ENCODE data around the gene DNAJC5G. TPM values are rescaled to one million over a fixed set of nuclear protein-coding genes. Genes with fewer than 3 reads are reported as not detected.
"Not testable (repeated sequence)": the region's sequence is repeated elsewhere in the genome, so short reads cannot be mapped to it uniquely, and the experiment has no call there.

Gene DNAJC5G
- total and polyA plus RNA-seq, 4 donors, result 0.22 to 1.7 (median 0.49) TPM

GRCh38 chr2:27290549-27290948 lies 15.3 kb downstream of the DNAJC5G start:
- DNase-seq (ENCODE audit: low read depth in 4 of 6, low spot score in 6 of 6), result no peak
- 90% methylated on average over 2 of the region's 5 CpGs for WGBS (ENCODE audit: insufficient coverage)
- no peaks in the 10 kb centered on the region for H3K9me3 ChIP-seq (ENCODE audit: control insufficient read depth, insufficient read depth, low read length)
- H3K27ac ChIP-seq (ENCODE audit: low read depth, low read length), result no peak overlapping the region
- H3K27me3 ChIP-seq (ENCODE audit: control insufficient read depth, insufficient read depth, low read length), result peaks cover 11% of the 10 kb centered on the region
- no peaks in the 10 kb centered on the region for H3K4me1 ChIP-seq (ENCODE audit: control insufficient read depth, insufficient read depth, low read length)
- no peak overlapping the region for H3K4me3 ChIP-seq (ENCODE audit: low read depth, low read length)
- no peaks in the 10 kb centered on the region for H3K36me3 ChIP-seq (ENCODE audit: control insufficient read depth, insufficient read depth, low read length)

GRCh38 chr2:27291865-27292264 lies 16.6 kb downstream of the DNAJC5G start:
- Histone ChIP-seq H3K4me3 (ENCODE audit: low read depth, low read length) (no peak overlapping the region), H3K4me1 (ENCODE audit: control insufficient read depth, insufficient read depth, low read length) (no peaks in the 10 kb centered on the region), H3K9me3 (ENCODE audit: control insufficient read depth, insufficient read depth, low read length) (no peaks in the 10 kb centered on the region), H3K27ac (ENCODE audit: low read depth, low read length) (no peak overlapping the region), H3K36me3 (ENCODE audit: control insufficient read depth, insufficient read depth, low read length) (no peaks in the 10 kb centered on the region), H3K27me3 (ENCODE audit: control insufficient read depth, insufficient read depth, low read length) (peaks cover 12% of the 10 kb centered on the region)
- WGBS (ENCODE audit: insufficient coverage), result 18% methylated on average over 5 of the region's 6 CpGs
- DNase-seq (ENCODE audit: low read depth in 4 of 6, low spot score in 6 of 6), result no peak

- Histone ChIP-seq H3K4me3 (ENCODE audit: low read depth, low read length) (no peak overlapping the region), H3K27ac (ENCODE audit: low read depth, low read length) (no peak overlapping the region), H3K27me3 (ENCODE audit: control insufficient read depth, insufficient read depth, low read length) (peaks cover 12% of the 10 kb centered on the region), H3K9me3 (ENCODE audit: control insufficient read depth, insufficient read depth, low read length) (no peaks in the 10 kb centered on the region), H3K36me3 (ENCODE audit: control insufficient read depth, insufficient read depth, low read length) (no peaks in the 10 kb centered on the region), H3K4me1 (ENCODE audit: control insufficient read depth, insufficient read depth, low read length) (no peaks in the 10 kb centered on the region)
- no peak for DNase-seq (ENCODE audit: low read depth in 4 of 6, low spot score in 6 of 6)
- WGBS (ENCODE audit: insufficient coverage), result 93% methylated on average over 7 of the region's 8 CpGs
Measured at GRCh38 chr2:27294928-27295327, 19.7 kb downstream of the DNAJC5G start.

GRCh38 chr2:27296481-27296880 lies 21.2 kb downstream of the DNAJC5G start:
- no peak overlapping the region for H3K27ac ChIP-seq (ENCODE audit: low read depth, low read length)
- H3K27me3 ChIP-seq (ENCODE audit: control insufficient read depth, insufficient read depth, low read length), result peaks cover 12% of the 10 kb centered on the region
- H3K4me3 ChIP-seq (ENCODE audit: low read depth, low read length), result no peak overlapping the region
- H3K9me3 ChIP-seq (ENCODE audit: control insufficient read depth, insufficient read depth, low read length), result no peaks in the 10 kb centered on the region
- no peaks in the 10 kb centered on the region for H3K36me3 ChIP-seq (ENCODE audit: control insufficient read depth, insufficient read depth, low read length)
- no peak for DNase-seq (ENCODE audit: low read depth in 4 of 6, low spot score in 6 of 6)
- no peaks in the 10 kb centered on the region for H3K4me1 ChIP-seq (ENCODE audit: control insufficient read depth, insufficient read depth, low read length)
- WGBS (ENCODE audit: insufficient coverage), result 55% methylated on average over 3 of the region's 4 CpGs

GRCh38 chr2:27297195-27297594 lies 22.0 kb downstream of the DNAJC5G start:
- peaks cover 5% of the 10 kb centered on the region for H3K27me3 ChIP-seq (ENCODE audit: control insufficient read depth, insufficient read depth, low read length)
- no CpG with 5 or more reads among the region's 3 CpGs for WGBS (ENCODE audit: insufficient coverage)
- H3K27ac ChIP-seq (ENCODE audit: low read depth, low read length), result no peak overlapping the region
- H3K36me3 ChIP-seq (ENCODE audit: control insufficient read depth, insufficient read depth, low read length), result no peaks in the 10 kb centered on the region
- DNase-seq (ENCODE audit: low read depth in 4 of 6, low spot score in 6 of 6), result no peak
- no peaks in the 10 kb centered on the region for H3K9me3 ChIP-seq (ENCODE audit: control insufficient read depth, insufficient read depth, low read length)
- no peak overlapping the region for H3K4me3 ChIP-seq (ENCODE audit: low read depth, low read length)
- H3K4me1 ChIP-seq (ENCODE audit: control insufficient read depth, insufficient read depth, low read length), result no peaks in the 10 kb centered on the region

GRCh38 chr2:27298391-27299080 lies 23.3 kb downstream of the DNAJC5G start:
- Histone ChIP-seq H3K27me3 (ENCODE audit: control insufficient read depth, insufficient read depth, low read length) (peaks cover 3% of the 10 kb centered on the region), H3K9me3 (ENCODE audit: control insufficient read depth, insufficient read depth, low read length) (no peaks in the 10 kb centered on the region), H3K4me3 (ENCODE audit: low read depth, low read length) (no peak overlapping the region), H3K4me1 (ENCODE audit: control insufficient read depth, insufficient read depth, low read length) (peaks cover 5% of the 10 kb centered on the region), H3K27ac (ENCODE audit: low read depth, low read length) (no peak overlapping the region), H3K36me3 (ENCODE audit: control insufficient read depth, insufficient read depth, low read length) (no peaks in the 10 kb centered on the region)
- DNase-seq (ENCODE audit: low read depth in 4 of 6, low spot score in 6 of 6), result no peak
- 84% methylated on average over 17 of the region's 18 CpGs for WGBS (ENCODE audit: insufficient coverage)

- WGBS (ENCODE audit: insufficient coverage), result 100% methylated on average over 1 of the region's 4 CpGs
- DNase-seq (ENCODE audit: low read depth in 4 of 6, low spot score in 6 of 6); H3K4me1 ChIP-seq (ENCODE audit: control insufficient read depth, insufficient read depth, low read length); H3K9me3 ChIP-seq (ENCODE audit: control insufficient read depth, insufficient read depth, low read length); H3K27ac ChIP-seq (ENCODE audit: low read depth, low read length); H3K4me3 ChIP-seq (ENCODE audit: low read depth, low read length); H3K36me3 ChIP-seq (ENCODE audit: control insufficient read depth, insufficient read depth, low read length): not testable (repeated sequence)
- H3K27me3 ChIP-seq (ENCODE audit: control insufficient read depth, insufficient read depth, low read length), result peaks cover 14% of the 10 kb centered on the region
Measured at GRCh38 chr2:27300606-27301005, 25.4 kb downstream of the DNAJC5G start.

- peak in 2 of 6 donors; percentile 69 to 84 for DNase-seq (ENCODE audit: low read depth in 4 of 6, low spot score in 6 of 6)
- 46% methylated on average over 17 of the region's 25 CpGs for WGBS (ENCODE audit: insufficient coverage)
- H3K4me3 ChIP-seq (ENCODE audit: low read depth, low read length), result no peak overlapping the region
Measured at GRCh38 chr2:27303093-27304025, 28.1 kb downstream of the DNAJC5G start.

GRCh38 chr2:27304488-27305240 lies 29.4 kb downstream of the DNAJC5G start:
- 89% methylated on average over 11 of the region's 13 CpGs for WGBS (ENCODE audit: insufficient coverage)

More at GRCh38 chr2:27303093-27304025, 28.1 kb downstream of the DNAJC5G start:
- Histone ChIP-seq H3K36me3 (ENCODE audit: control insufficient read depth, insufficient read depth, low read length) (peaks cover 4% of the 10 kb centered on the region), H3K27me3 (ENCODE audit: control insufficient read depth, insufficient read depth, low read length) (peaks cover 37% of the 10 kb centered on the region), H3K27ac (ENCODE audit: low read depth, low read length) (no peak overlapping the region), H3K9me3 (ENCODE audit: control insufficient read depth, insufficient read depth, low read length) (no peaks in the 10 kb centered on the region), H3K4me1 (ENCODE audit: control insufficient read depth, insufficient read depth, low read length) (peaks cover 27% of the 10 kb centered on the region)

More at GRCh38 chr2:27304488-27305240, 29.4 kb downstream of the DNAJC5G start:
- Histone ChIP-seq H3K36me3 (ENCODE audit: control insufficient read depth, insufficient read depth, low read length) (peaks cover 10% of the 10 kb centered on the region), H3K27me3 (ENCODE audit: control insufficient read depth, insufficient read depth, low read length) (peaks cover 41% of the 10 kb centered on the region), H3K4me1 (ENCODE audit: control insufficient read depth, insufficient read depth, low read length) (peaks cover 31% of the 10 kb centered on the region), H3K4me3 (ENCODE audit: low read depth, low read length) (no peak overlapping the region), H3K27ac (ENCODE audit: low read depth, low read length) (no peak overlapping the region), H3K9me3 (ENCODE audit: control insufficient read depth, insufficient read depth, low read length) (no peaks in the 10 kb centered on the region)
- DNase-seq (ENCODE audit: low read depth in 4 of 6, low spot score in 6 of 6), result no peak

Data from spinal cord (tissue), 10 donors.